Myocyte (in vitro differentiated cells): ENCODE measurements around the gene PTPRN2. TPM values are rescaled to one million over a fixed set of nuclear protein-coding genes. Genes with fewer than 3 reads are reported as not detected.

Source experiments
- DNase-seq: peaks from one replicate; pipeline ENCODE4 v3.0.0-alpha.2; 2012; ENCODE audit warnings: low read depth
- total RNA-seq: library from RNA; depleted of rRNA; stranded (reverse); fragments of >200 nt; gene quantifications from 2 replicates; pipeline ENCODE4 v1.2.3, GENCODE V29; 2014

Gene PTPRN2
- total RNA-seq, 1 donor from 2014 or later: 0.24 TPM

DNA sequence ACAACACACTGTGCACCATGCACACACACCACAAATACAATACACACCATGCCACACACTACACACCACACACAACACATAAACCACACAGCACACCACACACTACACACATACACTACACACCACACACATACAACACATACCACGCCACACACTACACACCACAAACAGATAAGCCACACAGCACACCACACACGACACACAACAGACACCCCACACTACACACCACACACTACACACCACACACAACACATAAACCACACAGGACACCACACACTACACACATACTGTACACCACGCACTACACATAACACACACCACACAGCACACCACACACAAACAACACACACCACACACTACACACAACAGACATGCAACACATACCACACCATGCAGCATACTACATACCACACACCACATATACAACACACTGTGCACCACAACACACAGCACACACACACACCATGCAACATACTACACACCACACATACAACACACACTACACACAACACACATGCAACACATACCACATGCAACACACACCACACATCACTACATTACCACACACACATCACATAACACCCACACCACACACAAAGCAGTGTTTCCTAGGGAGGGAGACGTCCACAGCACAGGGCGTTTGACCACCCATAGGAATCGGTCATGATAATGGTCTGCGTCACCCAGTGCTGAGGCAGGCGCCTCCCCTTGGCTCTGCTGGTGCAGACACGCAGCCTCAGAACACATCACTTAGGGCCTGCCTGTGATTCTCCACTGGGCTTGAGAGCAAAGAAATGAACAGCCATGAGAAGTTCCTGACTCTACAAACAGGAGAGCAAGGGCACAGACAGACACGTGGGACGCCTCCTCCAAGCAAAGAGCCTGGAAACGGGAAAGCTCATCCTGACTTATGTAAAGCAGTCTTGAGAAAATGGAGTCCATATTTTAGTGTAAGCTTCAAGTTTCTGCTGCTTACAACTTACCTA, 458.3 kb downstream of the PTPRN2 start:
- DNase-seq: no peak

DNA sequence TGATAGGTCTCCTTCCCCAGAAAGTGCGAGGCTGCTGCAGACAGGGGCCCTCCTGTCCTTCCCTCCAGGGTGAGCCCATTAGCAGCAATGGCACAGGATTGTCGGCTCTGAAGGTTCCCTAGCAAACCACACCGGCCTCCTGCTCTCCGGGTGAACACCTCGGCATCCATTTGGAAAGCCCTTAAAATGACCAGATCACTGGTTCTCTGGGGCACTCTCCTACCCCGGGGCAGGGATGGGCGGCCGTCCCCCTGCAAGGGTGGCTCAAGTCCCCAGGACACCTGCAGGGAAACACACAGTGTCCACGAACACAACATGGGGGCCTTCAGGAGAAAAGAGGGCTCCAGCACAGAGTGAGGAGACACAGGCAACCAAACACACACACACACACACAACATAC, 459.1 kb downstream of the PTPRN2 start:
- DNase-seq: no peak

DNA sequence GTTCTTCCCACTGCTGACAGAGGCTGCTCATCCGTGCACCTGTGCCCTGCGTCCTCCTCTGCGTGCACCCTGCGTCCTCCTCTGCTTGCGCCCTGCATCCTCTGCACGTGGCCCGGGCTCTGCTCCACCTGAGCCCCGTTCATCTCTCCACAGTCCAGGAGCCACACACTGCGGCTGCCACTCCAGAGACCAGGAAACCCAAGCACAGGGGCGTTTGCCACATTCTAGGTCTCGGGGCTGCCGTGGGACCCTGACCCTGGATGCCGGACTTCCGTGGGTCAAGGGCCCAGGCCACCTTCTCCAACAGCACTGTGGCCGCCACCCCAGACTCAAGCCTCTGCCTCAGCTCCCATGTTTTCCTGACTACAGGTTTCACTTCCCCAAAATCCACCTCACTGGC, 460.4 kb downstream of the PTPRN2 start:
- DNase-seq: no peak

DNA sequence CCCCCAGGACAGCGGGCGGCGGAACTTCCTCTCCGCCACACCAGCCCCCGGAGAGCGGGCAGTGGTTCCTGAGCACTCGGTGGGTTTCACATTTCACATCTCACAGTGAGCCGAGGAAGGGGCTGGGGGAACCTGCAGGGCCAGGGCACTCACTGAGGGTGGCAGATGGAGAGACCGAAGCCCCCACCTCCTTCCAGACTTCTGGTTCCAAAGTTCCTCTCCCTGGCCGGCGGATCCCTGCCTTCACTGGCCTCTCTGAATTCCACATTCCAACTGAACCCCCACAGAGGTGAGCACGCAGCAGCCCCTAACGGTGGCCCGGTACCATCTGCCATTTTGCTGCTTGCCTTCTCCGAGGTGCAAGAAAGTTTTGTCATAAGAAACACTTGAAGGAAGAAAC, 461.0 kb downstream of the PTPRN2 start:
- no peak for DNase-seq

DNA sequence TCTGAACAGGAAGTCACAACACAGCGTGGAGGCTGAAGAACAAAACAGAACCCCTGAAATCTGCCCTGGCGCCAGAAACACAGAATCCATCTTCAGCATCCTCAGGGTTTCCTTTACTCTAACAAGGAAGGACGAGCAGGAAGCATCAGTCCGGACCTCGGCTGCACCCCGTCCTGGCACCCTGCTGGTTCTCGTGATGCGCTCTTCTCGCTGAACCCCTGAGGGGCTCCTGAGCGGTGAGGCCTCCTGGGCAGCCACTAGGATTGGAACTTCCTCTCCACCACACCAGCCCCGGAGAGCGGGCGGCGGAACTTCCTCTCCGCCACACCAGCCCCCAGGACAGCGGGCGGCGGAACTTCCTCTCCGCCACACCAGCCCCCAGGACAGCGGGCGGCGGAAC, 461.9 kb downstream of the PTPRN2 start:
- DNase-seq: no peak

DNA sequence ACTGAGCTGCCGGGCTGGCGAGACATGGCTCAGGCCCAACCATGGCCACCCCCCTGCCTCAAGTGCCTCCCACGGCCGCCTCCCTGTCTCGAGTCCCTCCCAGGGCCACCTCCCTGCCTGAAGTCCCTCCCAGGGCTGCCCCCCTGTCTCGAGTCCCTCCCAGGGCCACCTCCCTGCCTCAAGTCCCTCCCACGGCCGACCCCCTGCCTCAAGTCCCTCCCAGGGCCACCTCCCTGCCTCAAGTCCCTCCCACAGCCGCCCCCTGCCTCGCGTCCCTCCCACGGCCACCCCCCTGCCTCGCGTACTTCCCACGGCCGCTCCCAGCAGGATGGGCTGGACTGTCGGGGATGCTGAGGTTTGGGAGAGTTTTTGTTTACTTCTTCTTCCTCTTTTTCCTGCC, 462.5 kb downstream of the PTPRN2 start:
- no peak for DNase-seq

DNA sequence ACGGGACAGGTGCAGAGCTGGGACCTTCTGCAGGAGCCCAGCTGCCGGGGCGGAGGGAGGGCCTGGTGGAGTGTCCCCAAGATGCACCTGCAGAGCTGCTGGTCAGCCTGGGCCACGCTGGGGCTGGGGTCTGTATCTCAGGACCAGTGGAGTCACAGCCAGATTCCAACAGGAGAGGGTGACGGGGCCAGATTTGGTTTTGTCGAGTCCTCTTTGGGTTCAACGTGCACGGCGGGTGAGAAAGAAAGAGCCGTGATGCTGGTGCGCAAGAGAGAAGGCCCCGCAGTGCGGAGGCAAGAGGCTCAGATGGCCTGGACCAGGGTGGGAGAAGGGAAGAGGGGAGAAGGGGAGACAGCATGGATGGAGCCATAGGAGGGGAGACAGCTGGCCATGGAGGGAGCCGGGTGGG, 462.9 kb downstream of the PTPRN2 start:
- DNase-seq: no peak

DNA sequence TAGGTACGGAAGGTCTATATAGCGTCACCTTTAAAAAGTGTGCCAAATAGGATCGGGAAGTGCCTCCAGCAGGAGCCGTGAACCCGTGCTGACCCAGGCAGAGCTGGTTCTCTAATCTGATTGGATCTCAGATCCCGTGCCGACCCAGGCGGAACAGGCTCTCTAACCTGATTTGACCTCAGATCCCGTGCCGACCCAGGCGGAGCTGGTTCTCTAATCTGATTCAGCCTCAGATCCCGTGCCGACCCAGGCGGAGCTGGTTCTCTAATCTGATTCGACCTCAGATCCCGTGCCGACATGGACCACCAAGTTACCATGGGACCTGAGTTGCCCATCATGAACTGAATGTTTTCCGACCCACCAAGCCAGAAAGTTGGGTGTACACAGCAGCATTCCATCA, 463.9 kb downstream of the PTPRN2 start:
- no peak for DNase-seq

DNA sequence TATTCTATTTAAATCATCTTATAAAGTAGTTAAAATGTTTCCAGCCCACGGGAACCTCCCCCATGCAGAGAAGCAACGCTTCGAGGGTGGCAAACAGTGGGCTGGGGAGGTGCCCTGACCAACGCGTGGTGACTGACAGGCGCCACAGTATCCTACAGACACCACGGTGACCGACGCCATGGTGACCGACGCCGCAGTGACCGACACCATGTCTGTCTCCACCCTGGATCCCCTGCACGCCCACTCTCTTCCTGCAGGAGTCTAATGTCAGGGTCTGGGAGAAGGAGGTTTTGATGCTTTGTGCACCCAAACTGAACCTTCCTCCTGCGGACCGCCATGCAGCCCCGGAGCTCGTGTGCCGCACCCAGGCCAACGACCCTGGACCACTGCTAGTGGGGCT, 464.4 kb downstream of the PTPRN2 start:
- DNase-seq: no peak

DNA sequence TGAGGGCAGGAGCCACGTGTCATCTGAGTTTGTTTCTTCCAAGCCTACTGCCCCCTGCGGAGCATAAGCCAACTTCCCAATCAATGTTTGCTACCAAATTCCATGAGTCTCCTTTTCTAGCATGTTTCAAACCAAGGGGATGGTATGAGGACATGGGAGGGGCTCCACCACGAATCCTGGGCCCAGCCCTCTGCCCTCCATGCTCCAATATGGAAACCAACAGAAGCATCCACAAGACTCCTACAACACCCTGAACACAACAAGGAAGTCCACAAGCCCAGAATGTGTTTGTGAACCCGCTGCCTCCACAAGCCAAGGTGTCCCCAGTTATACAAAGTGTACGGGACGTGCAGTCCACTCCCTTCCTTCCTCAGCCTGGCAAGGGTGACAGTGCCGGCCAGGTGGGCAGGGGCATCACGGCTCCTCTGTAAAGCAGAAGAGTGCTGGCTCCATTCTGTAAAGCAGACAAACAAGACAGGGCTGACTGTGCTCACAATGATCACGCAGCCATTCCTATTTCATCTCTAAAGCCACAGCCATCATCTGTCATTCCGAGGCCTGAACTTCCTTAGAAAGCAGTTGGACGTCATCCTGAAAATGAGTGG, 466.1 kb downstream of the PTPRN2 start:
- no peak for DNase-seq

DNA sequence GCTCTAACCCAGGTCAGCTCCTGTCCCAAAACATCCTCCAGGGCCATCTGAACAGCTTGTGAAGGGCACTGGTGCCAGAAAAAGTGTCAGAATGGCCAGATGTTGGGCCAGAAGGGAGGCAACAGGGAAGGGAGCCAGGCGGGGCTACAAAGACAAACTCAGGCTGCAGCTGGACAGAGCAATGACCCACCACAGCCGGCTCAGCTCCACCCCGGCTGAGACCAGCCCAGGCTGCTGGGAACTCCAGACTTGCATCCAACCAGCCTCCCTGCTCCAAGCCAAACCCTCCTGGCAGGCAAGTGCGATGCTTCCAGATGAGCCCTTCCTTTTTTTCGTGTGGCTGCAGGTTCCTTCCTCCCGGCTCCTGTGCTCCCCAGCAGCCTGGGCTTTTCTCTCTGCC, 466.9 kb downstream of the PTPRN2 start:
- DNase-seq: no peak

DNA sequence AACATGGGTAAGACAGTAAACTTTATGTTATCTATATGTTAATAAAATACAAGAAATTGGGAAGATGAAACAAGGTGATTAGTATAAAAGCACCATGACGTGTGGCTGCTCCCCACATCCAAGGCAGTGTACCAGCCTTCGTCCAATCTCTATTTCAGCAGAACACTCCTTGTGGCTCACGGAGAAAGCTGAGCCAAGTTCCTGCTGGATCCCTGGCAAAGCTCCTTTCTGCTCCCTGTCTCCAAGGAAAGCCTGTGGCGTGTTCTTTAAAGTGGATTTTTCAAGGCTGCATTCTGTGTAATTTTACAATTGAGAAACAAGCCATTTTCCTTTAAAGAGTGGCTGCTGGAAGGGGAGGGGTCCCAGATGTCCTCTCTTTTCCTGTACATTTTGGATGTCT, 467.3 kb downstream of the PTPRN2 start:
- DNase-seq: no peak

DNA sequence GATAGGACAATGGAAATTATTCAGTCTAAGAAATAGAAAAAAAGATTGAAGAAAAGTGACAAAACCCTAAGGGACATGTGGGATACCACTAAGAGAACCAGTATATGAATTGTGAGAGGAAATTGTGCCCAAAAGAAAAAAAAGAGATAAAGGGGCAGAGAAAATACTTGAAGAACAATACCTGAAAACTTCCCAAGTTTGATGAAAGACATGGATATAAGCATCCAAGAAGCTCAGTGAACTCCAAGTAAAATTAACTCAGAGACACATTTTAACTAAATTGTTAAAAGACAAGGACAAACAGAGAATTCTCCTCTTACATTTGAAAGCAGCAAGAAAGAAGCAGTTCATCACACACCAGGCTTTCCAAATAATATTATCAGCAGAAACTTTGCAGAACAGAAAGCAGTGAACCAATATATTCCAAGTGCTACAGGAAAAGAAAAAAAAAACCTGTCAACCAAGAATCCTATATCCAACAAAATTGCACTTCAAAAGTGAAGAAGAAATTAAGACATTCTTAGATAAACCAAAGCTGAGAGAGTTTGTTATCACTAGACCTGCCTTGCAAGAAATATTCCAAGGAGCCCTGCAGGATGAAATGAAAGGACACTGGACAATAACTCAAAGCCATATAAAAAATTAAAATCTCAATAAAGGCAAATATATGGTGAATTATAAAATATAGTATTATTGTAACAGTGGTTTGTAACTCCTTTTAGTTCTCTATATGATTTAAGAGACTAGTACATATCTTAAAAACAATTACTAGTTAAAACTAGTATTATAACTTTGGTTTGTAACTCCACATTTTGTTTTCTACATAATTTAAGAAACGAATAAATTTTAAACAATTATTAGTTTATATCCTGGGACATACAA, 470.0 kb downstream of the PTPRN2 start:
- no peak for DNase-seq

DNA sequence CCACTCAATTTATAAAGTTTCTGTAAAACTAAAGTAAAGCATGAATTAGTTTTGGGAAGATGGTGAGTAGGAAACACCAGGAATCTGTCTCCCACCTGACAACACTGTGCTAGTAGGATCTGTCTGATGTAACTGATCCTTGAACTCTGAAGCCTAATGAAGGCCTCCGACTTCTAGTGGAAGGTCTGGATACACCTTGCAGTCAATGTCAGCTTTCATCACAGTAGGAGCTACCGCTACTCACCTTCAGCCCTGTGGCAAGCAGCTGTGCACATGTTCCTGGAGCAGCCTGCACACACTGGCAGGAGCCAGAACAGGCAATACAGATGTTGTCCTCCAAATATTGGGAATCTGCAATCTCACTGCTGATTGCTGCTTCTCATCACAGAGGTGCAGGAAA, 471.4 kb downstream of the PTPRN2 start:
- no peak for DNase-seq

DNA sequence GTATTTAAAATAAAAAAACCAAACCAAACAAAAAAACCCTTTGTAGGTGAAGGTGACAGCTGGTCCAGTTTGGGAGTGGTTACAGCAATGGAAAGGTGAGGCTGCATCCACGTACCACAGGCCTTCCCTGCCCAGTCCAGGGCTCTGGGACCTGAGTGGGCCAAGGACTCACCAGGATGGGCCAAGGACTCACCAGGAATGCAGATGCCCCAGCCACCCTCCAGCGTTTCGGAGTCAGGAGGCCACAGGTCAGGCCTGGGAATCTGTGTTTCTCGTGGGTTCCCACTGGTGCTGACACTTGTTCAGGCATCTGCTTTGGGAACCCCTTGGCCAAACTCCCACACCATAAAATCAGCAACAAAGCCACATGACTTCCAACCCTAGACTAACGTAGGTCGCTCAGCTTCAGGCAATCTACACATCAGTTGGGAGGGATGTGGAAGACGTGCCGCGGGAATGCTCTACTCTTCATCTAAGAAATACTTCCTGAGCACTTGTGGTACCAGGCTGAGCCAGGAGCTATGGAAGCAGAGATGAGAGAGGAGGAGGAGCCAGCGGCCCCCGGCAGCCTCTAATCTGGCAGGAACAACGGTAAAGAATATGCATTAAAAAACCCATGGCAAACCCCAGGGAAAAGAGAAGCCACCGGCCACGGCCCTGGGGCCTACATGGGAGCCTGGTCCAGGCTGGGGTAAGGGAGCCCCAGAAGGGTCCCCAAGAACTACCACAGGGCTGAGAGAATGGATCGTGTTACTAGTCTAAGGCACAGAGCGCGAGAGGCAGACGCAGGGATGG, 473.4 kb downstream of the PTPRN2 start:
- DNase-seq: no peak

DNA sequence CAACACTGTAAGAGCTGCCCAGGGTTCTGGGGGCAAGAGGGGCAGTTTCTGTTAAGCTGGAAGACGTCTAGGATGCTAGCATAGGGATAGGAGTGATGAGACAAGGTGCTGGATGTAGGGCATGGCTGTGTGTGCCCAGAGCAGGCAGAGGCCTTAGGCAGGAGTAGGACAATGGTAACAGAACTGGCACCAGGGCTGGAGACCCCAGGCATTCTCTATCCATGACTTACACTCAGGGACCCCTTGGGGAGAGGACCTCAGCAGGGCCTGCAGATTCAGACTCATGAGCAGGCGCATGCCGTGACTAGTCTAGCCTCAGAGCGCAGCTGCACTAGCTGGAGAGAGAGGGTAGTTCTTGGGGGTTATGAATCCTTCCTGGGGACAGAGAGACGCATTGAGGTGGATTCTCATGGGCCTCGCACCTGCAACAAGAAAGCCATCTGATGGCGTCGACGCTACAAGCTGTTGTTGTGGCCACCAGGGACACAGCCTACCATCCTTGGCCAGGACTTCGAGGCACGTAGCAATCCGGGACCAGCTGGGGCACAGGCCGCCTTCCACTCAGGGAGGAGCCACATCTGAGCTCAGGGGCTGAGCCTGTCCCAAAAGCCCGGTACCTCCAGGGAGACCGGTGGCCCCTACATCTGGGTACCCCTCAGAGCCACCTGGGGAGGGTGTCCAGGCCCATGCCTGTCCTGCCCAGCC, 474.1 kb downstream of the PTPRN2 start:
- no peak for DNase-seq

DNA sequence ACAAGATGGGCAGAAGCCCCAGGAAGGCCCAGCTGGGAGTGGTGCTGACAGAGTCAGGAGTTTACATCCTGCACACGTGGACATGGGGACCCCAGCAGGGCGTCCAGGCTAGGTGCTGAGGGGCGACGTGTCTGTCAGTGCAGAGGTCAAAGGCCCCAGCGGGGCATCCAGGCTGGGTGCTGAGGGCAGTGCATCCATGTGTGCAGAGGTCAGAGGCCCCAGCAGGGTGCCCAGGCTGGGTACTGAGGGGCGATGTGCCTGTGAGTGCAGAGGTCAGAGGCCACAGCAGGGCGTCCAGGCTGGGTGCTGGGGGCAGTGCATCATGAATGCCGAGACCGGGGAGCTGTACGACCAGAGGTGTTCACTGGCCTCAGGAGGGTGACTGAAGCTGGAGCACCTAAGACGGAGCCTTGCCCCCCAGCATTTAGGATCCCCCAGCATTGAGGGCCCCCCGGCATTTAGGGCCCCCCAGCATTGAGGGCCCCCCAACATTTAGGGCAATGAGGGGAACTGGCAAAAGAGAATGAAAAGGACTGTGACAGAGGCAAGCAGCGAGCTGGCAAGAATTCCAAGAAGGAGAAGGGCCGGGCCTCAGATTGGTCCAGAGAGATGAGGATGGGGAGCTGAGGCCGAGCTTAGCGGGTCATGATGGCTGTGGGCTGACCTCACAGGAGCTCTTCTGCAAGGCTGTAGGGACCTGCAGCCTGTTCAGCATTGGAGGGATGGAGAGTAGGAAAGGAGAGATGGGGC, 474.9 kb downstream of the PTPRN2 start:
- no peak for DNase-seq

DNA sequence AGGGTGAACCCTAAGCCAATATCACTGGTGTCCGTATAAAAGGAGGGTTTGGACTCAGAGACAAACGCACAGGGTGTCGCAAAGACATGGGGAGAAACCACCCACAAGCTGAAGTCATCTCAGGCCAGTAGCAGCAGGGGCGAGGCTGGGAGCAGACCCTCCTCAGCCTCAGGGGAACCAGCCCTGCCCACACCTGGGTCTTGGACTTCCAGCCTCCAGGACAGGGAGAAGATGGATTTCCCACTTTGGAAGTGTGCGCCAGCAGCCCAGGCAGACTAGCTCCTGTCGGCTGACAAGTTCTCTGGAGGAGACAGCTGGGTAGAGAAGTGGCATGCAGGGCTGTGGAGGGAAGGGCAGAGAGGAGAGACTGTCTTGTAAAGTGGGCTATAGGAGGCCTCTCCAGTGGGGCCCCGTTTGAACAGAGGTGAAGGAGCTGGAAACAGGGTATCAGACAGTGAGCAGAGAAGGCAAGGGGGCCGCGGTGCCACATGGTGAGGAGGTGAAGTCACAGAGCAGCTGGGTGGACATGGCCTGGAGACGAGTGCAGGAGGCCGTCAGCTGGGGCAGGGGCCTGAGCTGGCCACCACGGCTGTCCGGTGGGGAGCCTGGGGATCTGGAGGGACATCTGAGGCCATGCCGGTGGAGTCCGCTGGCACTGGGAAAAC, 475.6 kb downstream of the PTPRN2 start:
- DNase-seq: no peak
